GM10248 (cell line): ENCODE measurements around the gene MTOR.
"Not testable (repeated sequence)": the region's sequence is repeated elsewhere in the genome, so short reads cannot be mapped to it uniquely, and the experiment has no call there.

Experiments used
- CTCF ChIA-PET: fragments of 300-600 bp; sonication (Branson Sonifier 250); formaldehyde crosslinking; extraction: SDS; loops from one replicate; lab custom pipeline; 2021; ENCODE audit warnings: antibody characterized with exemption; lab: Yijun Ruan, JAX
- POLR2A ChIA-PET: fragments of 350-650 bp; sonication (Branson Sonifier 250); formaldehyde crosslinking; extraction: SDS; loops from one replicate; lab custom pipeline; 2020; ENCODE audit warnings: antibody characterized with exemption; lab: Yijun Ruan, JAX
- DNase-seq: peaks from one replicate; pipeline ENCODE4 v3.0.0; 2012; ENCODE audit errors: extremely low spot score
- CTCF ChIP-seq: IDR thresholded peaks from 2 replicates; pipeline ENCODE4 v1.5.1; 2012; ENCODE audit warnings: mild to moderate bottlenecking, low read depth; ENCODE audit errors: extremely low read depth, missing control alignments, control extremely low read depth

MTOR gene

GRCh38 chr1:11301601-11302000 lies 39.2 kb upstream of the MTOR start:
- ChIA-PET CTCF (no interaction called here), POLR2A (no interaction called here)
- no peak for DNase-seq
- no peak for TF ChIP-seq CTCF

GRCh38 chr1:11299225-11299574 lies 36.8 kb upstream of the MTOR start:
- no peak for TF ChIP-seq CTCF
- ChIA-PET POLR2A (no interaction called here), CTCF (no interaction called here)
- DNase-seq: no peak

- CTCF ChIA-PET: interaction anchor here (1.0 kb wide), 1 partner anchor 15 kb away, joined by 3 read pairs; no protein-coding TSS in a partner anchor
- TF ChIP-seq CTCF: no peak
- POLR2A ChIA-PET: no interaction called here
- DNase-seq: no peak
These were observed 36.3 kb upstream of the MTOR start for GRCh38 chr1:11298390-11299224.

GRCh38 chr1:11297774-11298173 lies 35.4 kb upstream of the MTOR start:
- DNase-seq, POLR2A ChIA-PET: not testable (repeated sequence)
- CTCF ChIA-PET: interaction anchor here (1.0 kb wide), 1 partner anchor 14 kb away, joined by 3 read pairs; no protein-coding TSS in a partner anchor

GRCh38 chr1:11295905-11296304 lies 33.6 kb upstream of the MTOR start:
- TF ChIP-seq CTCF: no peak
- DNase-seq: no peak
- POLR2A ChIA-PET: no interaction called here
- CTCF ChIA-PET: interaction anchor here (1.1 kb wide), 2 partner anchors 15 to 23 kb away, joined by 3 read pairs; partner anchors contain the start of gene UBIAD1

GRCh38 chr1:11294951-11295350 lies 32.6 kb upstream of the MTOR start:
- ChIA-PET CTCF (no interaction called here), POLR2A (no interaction called here)
- TF ChIP-seq CTCF: no peak
- DNase-seq: no peak

GRCh38 chr1:11293856-11294255 lies 31.5 kb upstream of the MTOR start:
- no peak for DNase-seq
- ChIA-PET POLR2A (no interaction called here), CTCF (interaction anchor here (1.2 kb wide), 1 partner anchor 256 kb away, joined by 4 read pairs; no protein-coding TSS in a partner anchor)
- TF ChIP-seq CTCF: no peak
